ENCODE data around the gene GPR61. TPM values are rescaled to one million over a fixed set of nuclear protein-coding genes. Genes with fewer than 3 reads are reported as not detected.

The GPR61 gene
- total and polyA plus RNA-seq, 2 experiments from 2014 or later, result 1.9 to 3.3 TPM

GRCh38 chr1:109570414-109570813 is 30.7 kb downstream of the GPR61 start:
- H3K27ac ChIP-seq, result peak overlapping the region; percentile 24

GRCh38 chr1:109573785-109574184 is 34.1 kb downstream of the GPR61 start:
- H3K27ac ChIP-seq, result no peak overlapping the region
- no peaks in the 10 kb centered on the region for H3K27me3 ChIP-seq
- no peak for DNase-seq (ENCODE audit: low read depth in 1 of 2, low spot score in 1 of 2)
- no peak for TF ChIP-seq CTCF (IDR thresholded peaks at IDR 0.05; ENCODE audit: low read depth, low read length)
- no peaks in the 10 kb centered on the region for H3K36me3 ChIP-seq
- no peak overlapping the region for H3K4me3 ChIP-seq
- peaks cover 6% of the 10 kb centered on the region for H3K4me1 ChIP-seq (ENCODE audit: low read depth)
- no peaks in the 10 kb centered on the region for H3K9me3 ChIP-seq (ENCODE audit: low read depth)

More at GRCh38 chr1:109570414-109570813, 30.7 kb downstream of the GPR61 start:
- no peaks in the 10 kb centered on the region for H3K27me3 ChIP-seq
- no peak for TF ChIP-seq CTCF (IDR thresholded peaks at IDR 0.05; ENCODE audit: low read depth, low read length)
- H3K4me1 ChIP-seq (ENCODE audit: low read depth), result peaks cover 24% of the 10 kb centered on the region
- no peaks in the 10 kb centered on the region for H3K9me3 ChIP-seq (ENCODE audit: low read depth)
- DNase-seq (ENCODE audit: low read depth in 1 of 2, low spot score in 1 of 2), result peak; percentile 18 to 54
- no peak overlapping the region for H3K4me3 ChIP-seq
- H3K36me3 ChIP-seq, result no peaks in the 10 kb centered on the region

GRCh38 chr1:109578947-109579443 is 39.3 kb downstream of the GPR61 start:
- H3K36me3 ChIP-seq, result peaks cover 28% of the 10 kb centered on the region
- no peak for DNase-seq (ENCODE audit: low read depth in 1 of 2, low spot score in 1 of 2)

GRCh38 chr1:109579491-109579890 is 39.8 kb downstream of the GPR61 start:
- peak in 1 of 2 donors; percentile 10 for DNase-seq (ENCODE audit: low read depth in 1 of 2, low spot score in 1 of 2)
- TF ChIP-seq CTCF (IDR thresholded peaks at IDR 0.05; ENCODE audit: low read depth, low read length), result no peak
- Histone ChIP-seq H3K27me3 (no peaks in the 10 kb centered on the region), H3K36me3 (peaks cover 31% of the 10 kb centered on the region), H3K4me1 (ENCODE audit: low read depth) (no peaks in the 10 kb centered on the region), H3K4me3 (no peak overlapping the region), H3K27ac (no peak overlapping the region), H3K9me3 (ENCODE audit: low read depth) (no peaks in the 10 kb centered on the region)

More at GRCh38 chr1:109578947-109579443, 39.3 kb downstream of the GPR61 start:
- Histone ChIP-seq H3K4me3 (no peak overlapping the region), H3K9me3 (ENCODE audit: low read depth) (no peaks in the 10 kb centered on the region), H3K27ac (no peak overlapping the region), H3K27me3 (no peaks in the 10 kb centered on the region), H3K4me1 (ENCODE audit: low read depth) (no peaks in the 10 kb centered on the region)
- TF ChIP-seq CTCF (IDR thresholded peaks at IDR 0.05; ENCODE audit: low read depth, low read length), result no peak

GRCh38 chr1:109582021-109582420 is 42.3 kb downstream of the GPR61 start:
- Histone ChIP-seq H3K36me3 (peaks cover 51% of the 10 kb centered on the region), H3K4me3 (no peak overlapping the region), H3K4me1 (ENCODE audit: low read depth) (no peaks in the 10 kb centered on the region), H3K27ac (no peak overlapping the region), H3K27me3 (no peaks in the 10 kb centered on the region), H3K9me3 (ENCODE audit: low read depth) (no peaks in the 10 kb centered on the region)
- DNase-seq (ENCODE audit: low read depth in 1 of 2, low spot score in 1 of 2), result no peak
- TF ChIP-seq CTCF (IDR thresholded peaks at IDR 0.05; ENCODE audit: low read depth, low read length), result no peak
